Stomach (tissue), 9 donors: ENCODE data around the gene CELF4. TPM values are rescaled to one million over a fixed set of nuclear protein-coding genes. Genes with fewer than 3 reads are reported as not detected.

ENCODE experiments used
- DNase-seq, 2 donors: peaks; one replicate each; pipeline versions ENCODE4 v3.0.0 to v3.0.0-alpha.2; 2013 to 2019
- H3K27ac ChIP-seq, 5 donors: fragments of 200-600 bp in 4 of 5; sonication (generic) in 4 of 5; one replicate each; pipeline ENCODE4 v1.5.1; 2013 to 2019; ENCODE audit warnings: mild to moderate bottlenecking in 1 of 5, moderate library complexity in 1 of 5
- H3K27me3 ChIP-seq, 3 donors: fragments of 200-600 bp; sonication (generic); one replicate each; pipeline ENCODE4 v1.5.1; 2017 to 2019; ENCODE audit warnings: mixed run types in 1 of 3
- H3K36me3 ChIP-seq, 4 donors: fragments of 200-600 bp; sonication (generic); 1 replicate in 3 of 4; 2 replicates in 1 of 4; pipeline ENCODE4 v1.5.1; 2016 to 2019
- H3K4me1 ChIP-seq, 4 donors: fragments of 200-600 bp; sonication (generic); one replicate each; pipeline ENCODE4 v1.5.1; 2016 to 2019
- H3K4me3 ChIP-seq, 4 donors: fragments of 200-600 bp; sonication (generic) in 3 of 4; one replicate each; pipeline ENCODE4 v1.5.1; 2016 to 2019; ENCODE audit warnings: mild to moderate bottlenecking in 1 of 4
- H3K9me3 ChIP-seq, 4 donors: fragments of 200-600 bp; sonication (generic); one replicate each; pipeline ENCODE4 v1.5.1; 2016 to 2019
- EP300 ChIP-seq: sonication (generic); formaldehyde crosslinking; IDR thresholded peaks from one replicate; pipeline ENCODE4 v1.6.1; 2017; ENCODE audit warnings: antibody characterized with exemption
- POLR2A ChIP-seq, 4 donors: fragments of 450-650 bp; IDR thresholded peaks; one replicate each; pipeline ENCODE4 v1.6.1; 2016; ENCODE audit warnings: antibody characterized with exemption in 4 of 4, control low read depth in 2 of 4, mild to moderate bottlenecking in 1 of 4, moderate library complexity in 1 of 4
- POLR2AphosphoS5 ChIP-seq, 3 donors: sonication (generic); formaldehyde crosslinking; IDR thresholded peaks; one replicate each; pipeline ENCODE4 v1.6.1; 2016; ENCODE audit warnings: antibody characterized with exemption in 3 of 3
- WGBS, 5 donors: extraction: QIAGEN DNeasy Blood & Tissue Kit in 3 of 5; methylation state at CpG; one replicate each; pipeline versions ENCODE4 v1.1.5 to v1.1.7; 2013 to 2018; 5-methylcytosine and 5-hydroxymethylcytosine counted together
- intact Hi-C: fragments of 100-400 bp; cut with DNase I; formaldehyde crosslinking; loops from one replicate; pipeline ENCODE4 v1.15.1; 2023; ENCODE audit warnings: low total_unique reads
- polyA plus RNA-seq, 3 donors: library from polyadenylated mRNA; stranded (reverse); fragments of 200-250 nt; gene quantifications; one replicate each; pipeline ENCODE4 v1.2.3, GENCODE V29; 2013
- total RNA-seq, 5 donors: library from RNA; depleted of rRNA; stranded (reverse); fragments of >200 nt; gene quantifications; one replicate each; pipeline versions ENCODE4 v1.1.0 to v1.2.3, GENCODE V29; 2014 to 2016
- TF ChIP-seq, protein P1 (sequence below), 7 experiments: fragments of 450-650 bp in 4 of 7; fragments of 200-600 bp in 3 of 7; sonication (generic) in 3 of 7; IDR thresholded peaks; one replicate each; pipeline ENCODE4 v1.5.1; 2016 to 2019; ENCODE audit warnings: antibody characterized with exemption in 7 of 7, control low read depth in 2 of 7, mild to moderate bottlenecking in 1 of 7
- donor health status: healthy with polysubstance abuse.
- donor health status: Bipolar disorder and iron deficiency.
- donor health status: healthy.

The CELF4 gene
- total and polyA plus RNA-seq, 8 donors, result 0.93 to 2.4 (median 1.8) TPM; not detected in 2

DNA sequence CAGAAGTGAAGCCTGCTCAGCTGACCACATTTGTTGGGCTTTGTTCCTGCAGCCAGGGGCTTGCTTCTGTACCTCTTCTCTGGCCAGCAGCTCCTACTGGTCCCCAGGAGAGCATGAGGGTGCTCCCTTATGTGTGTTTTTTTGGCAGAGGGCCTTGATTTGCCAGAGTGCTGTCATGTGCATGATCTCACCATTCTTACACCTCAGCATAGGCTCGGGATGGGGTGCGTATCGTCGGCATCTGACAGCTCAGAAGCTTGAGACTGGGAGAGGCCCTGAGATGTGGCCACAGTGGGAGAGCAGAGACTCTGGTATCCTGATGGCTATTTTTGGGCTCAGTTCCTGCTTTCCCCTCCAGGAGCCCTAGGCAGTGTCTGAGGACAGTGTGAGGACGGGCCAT lies 71.2 kb downstream of the CELF4 start:
- TF ChIP-seq, protein P1, sequence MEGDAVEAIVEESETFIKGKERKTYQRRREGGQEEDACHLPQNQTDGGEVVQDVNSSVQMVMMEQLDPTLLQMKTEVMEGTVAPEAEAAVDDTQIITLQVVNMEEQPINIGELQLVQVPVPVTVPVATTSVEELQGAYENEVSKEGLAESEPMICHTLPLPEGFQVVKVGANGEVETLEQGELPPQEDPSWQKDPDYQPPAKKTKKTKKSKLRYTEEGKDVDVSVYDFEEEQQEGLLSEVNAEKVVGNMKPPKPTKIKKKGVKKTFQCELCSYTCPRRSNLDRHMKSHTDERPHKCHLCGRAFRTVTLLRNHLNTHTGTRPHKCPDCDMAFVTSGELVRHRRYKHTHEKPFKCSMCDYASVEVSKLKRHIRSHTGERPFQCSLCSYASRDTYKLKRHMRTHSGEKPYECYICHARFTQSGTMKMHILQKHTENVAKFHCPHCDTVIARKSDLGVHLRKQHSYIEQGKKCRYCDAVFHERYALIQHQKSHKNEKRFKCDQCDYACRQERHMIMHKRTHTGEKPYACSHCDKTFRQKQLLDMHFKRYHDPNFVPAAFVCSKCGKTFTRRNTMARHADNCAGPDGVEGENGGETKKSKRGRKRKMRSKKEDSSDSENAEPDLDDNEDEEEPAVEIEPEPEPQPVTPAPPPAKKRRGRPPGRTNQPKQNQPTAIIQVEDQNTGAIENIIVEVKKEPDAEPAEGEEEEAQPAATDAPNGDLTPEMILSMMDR (IDR thresholded peaks at IDR 0.05), result no peak
- no peak for TF ChIP-seq POLR2A (IDR thresholded peaks at IDR 0.05)
- TF ChIP-seq POLR2AphosphoS5 (IDR thresholded peaks at IDR 0.05), result no peak
- TF ChIP-seq EP300, result no peak
- WGBS, 5 donors, result 71 to 90% (median 83%) methylated on average over 4 to 5 of the region's 5 CpGs

DNA sequence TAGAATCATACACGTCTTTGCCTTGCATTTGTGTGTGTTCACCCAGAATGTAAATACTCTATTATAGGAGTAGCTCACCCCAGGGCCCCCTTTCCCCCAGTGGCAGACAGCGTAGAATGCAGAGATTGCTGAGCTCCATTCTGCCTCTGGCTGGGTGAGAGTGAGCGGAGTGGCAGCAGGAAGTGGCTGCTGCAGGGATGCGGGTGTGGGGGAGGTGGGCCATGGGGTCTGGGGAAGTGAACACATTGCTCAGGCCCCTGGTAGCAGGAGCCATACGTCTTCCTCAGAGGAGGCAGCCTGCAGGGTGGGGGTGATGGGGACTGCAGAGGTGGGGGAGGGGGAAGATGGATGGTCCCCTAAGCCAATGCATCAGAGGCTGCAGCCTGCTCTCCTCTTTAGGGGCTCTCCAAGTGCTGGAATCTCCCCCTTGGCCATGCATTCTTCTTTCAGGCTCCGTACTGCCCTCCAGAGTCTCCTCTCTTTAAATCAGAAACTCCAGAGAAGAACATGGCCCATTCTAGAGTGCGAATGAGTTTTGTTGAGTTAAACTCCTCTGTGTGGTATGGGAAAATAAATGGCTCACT lies 72.2 kb downstream of the CELF4 start:
- Histone ChIP-seq H3K9me3 (no peaks in the 10 kb centered on the region), H3K4me1 (no peaks in the 10 kb centered on the region), H3K27ac (no peak overlapping the region), H3K4me3 (no peak overlapping the region), H3K27me3 (peaks cover 0 to 43% (median 13%) of the 10 kb centered on the region in 3 donors), H3K36me3 (no peaks in the 10 kb centered on the region)
- intact Hi-C loops, result loop anchor here (10.0 kb wide), 1 partner anchor 59 kb away; no protein-coding TSS in a partner anchor
- no peak for TF ChIP-seq POLR2A (IDR thresholded peaks at IDR 0.05)
- TF ChIP-seq EP300, result no peak
- TF ChIP-seq, protein P1 (IDR thresholded peaks at IDR 0.05), result no peak
- no peak for TF ChIP-seq POLR2AphosphoS5 (IDR thresholded peaks at IDR 0.05)
- 50 to 56% (median 53%) methylated on average over 7 of the region's 7 CpGs for WGBS, 5 donors
- DNase-seq, result no peak

More for the DNA sequence above, 71.2 kb downstream of the CELF4 start:
- DNase-seq, result no peak
- Histone ChIP-seq H3K4me3 (no peak overlapping the region), H3K36me3 (no peaks in the 10 kb centered on the region), H3K27me3 (peaks cover 0 to 34% (median 3%) of the 10 kb centered on the region in 3 donors), H3K4me1 (no peaks in the 10 kb centered on the region), H3K9me3 (no peaks in the 10 kb centered on the region), H3K27ac (no peak overlapping the region)
- intact Hi-C loops, result loop anchor here (10.0 kb wide), 1 partner anchor 60 kb away; no protein-coding TSS in a partner anchor

DNA sequence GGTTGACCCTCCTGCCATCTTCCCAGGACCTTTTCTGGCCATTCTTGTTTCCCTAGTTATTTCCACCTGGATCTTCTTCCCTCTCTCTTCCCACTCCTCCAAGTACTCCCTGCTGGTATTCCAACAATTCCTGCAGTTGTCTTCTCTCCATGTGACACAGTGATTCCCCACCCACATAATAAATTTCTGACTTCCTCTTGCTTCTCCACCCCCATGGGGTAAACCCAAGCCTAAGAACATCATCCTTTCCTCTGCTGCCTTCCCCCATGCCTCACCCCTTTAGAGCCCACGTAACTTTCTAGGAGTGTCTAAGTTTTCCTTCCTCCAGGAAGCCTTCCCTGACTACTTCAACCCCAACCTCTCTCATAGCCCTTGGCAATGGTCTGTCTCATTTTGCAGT lies 72.6 kb downstream of the CELF4 start:
- peaks cover 0 to 48% (median 18%) of the 10 kb centered on the region in 3 donors for H3K27me3 ChIP-seq
- no peaks in the 10 kb centered on the region for H3K4me1 ChIP-seq
- TF ChIP-seq EP300 (no peak), POLR2A (IDR thresholded peaks at IDR 0.05) (no peak), POLR2AphosphoS5 (IDR thresholded peaks at IDR 0.05) (no peak)
- TF ChIP-seq, protein P1 (IDR thresholded peaks at IDR 0.05), result no peak
- H3K27ac ChIP-seq, result no peak overlapping the region
- intact Hi-C loops, result loop anchor here (10.0 kb wide), 1 partner anchor 58 kb away; no protein-coding TSS in a partner anchor
- no peak overlapping the region for H3K4me3 ChIP-seq
- WGBS, 5 donors, result 41 to 76% (median 64%) methylated on average over 1 of the region's 1 CpG
- DNase-seq, result no peak
- no peaks in the 10 kb centered on the region for H3K9me3 ChIP-seq
- H3K36me3 ChIP-seq, result no peaks in the 10 kb centered on the region

DNA sequence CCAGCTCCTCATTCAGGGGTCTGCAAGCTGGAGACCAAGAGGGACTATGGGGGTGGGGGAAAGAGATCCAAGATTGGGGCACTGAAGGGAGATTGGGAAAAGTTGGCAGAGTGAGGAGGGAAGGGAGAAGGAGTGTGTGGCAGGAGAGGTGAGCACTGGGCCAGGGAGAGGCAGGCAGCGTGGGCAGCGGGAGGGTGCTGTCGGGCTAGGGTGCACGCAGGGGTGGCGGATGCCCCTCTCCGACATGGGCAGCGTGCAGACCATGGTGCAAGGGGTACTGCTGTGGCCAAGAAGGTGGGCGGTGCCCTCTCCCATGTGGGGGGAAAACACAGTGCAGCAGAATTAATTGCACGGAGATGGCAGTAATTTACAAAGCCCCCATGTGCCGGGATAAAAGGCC lies 74.1 kb downstream of the CELF4 start:
- TF ChIP-seq EP300 (no peak), POLR2AphosphoS5 (IDR thresholded peaks at IDR 0.05) (no peak), POLR2A (IDR thresholded peaks at IDR 0.05) (no peak)
- TF ChIP-seq, protein P1 (IDR thresholded peaks at IDR 0.05), result no peak
- Histone ChIP-seq H3K27ac (no peak overlapping the region), H3K36me3 (no peaks in the 10 kb centered on the region), H3K9me3 (no peaks in the 10 kb centered on the region), H3K27me3 (peaks cover under 1 to 63% (median 32%) of the 10 kb centered on the region in 3 donors), H3K4me1 (no peaks in the 10 kb centered on the region), H3K4me3 (no peak overlapping the region)
- 75 to 85% (median 82%) methylated on average over 10 of the region's 10 CpGs for WGBS, 5 donors
- intact Hi-C loops, result loop anchor here (10.0 kb wide), 1 partner anchor 57 kb away; no protein-coding TSS in a partner anchor
- DNase-seq, result no peak
